HCT116 (cell line): Measurements from ENCODE around the gene TPX2. TPM values are rescaled to one million over a fixed set of nuclear protein-coding genes. Genes with fewer than 3 reads are reported as not detected.

Experiments
- ATAC-seq: fragments of 200-7000 bp; cut with Tn5 transposase; 2 replicates; pipeline ENCODE4 v1.9.1; 2020; ENCODE audit warnings: mild to moderate bottlenecking, moderate library complexity
- BruUV-seq: library from RNA; stranded (reverse); fragments of 400-500 nt; replicated peaks from 2 replicates; lab custom pipeline; 2021; lab: Mats Ljungman, UMichigan
- CTCF ChIA-PET: fragments of 300-600 bp; sonication (Branson Sonifier 250); formaldehyde crosslinking; loops from one replicate; lab custom pipeline; 2021; ENCODE audit warnings: antibody characterized with exemption; lab: Charles Lee
- POLR2A ChIA-PET: fragments of 300-600, 350-600 bp; sonication (Branson Sonifier 250); formaldehyde crosslinking; loops from one replicate; lab custom pipeline; 2021; ENCODE audit warnings: antibody characterized with exemption; lab: Charles Lee
- RAD21 ChIA-PET, 2 experiments: fragments of 300-600 bp; sonication (Branson Sonifier 250); formaldehyde crosslinking; loops; one replicate each; lab custom pipeline; 2023; ENCODE audit warnings: low total read pairs in 2 of 2; ENCODE audit not compliant: uncharacterized antibody in 2 of 2, unreplicated experiment in 2 of 2, low non-redundant PET in 1 of 2; lab: Charles Lee
- DNase-seq: peaks from one replicate; pipeline ENCODE4 v3.0.0-alpha.2; 2010; ENCODE audit warnings: low read depth, low spot score
- H2AFZ ChIP-seq: fragments of 200-600 bp; shearing (Covaris generic), sonication (generic); 2 replicates; pipeline ENCODE4 v1.6.1; 2017; ENCODE audit warnings: low read depth, mixed run types, mixed read lengths, antibody characterized with exemption, low read length; ENCODE audit not compliant: poor library complexity, severe bottlenecking
- H3K27ac ChIP-seq: 2 replicates; pipeline ENCODE4 v1.5.1; 2012; ENCODE audit warnings: low read depth, low read length
- H3K27me3 ChIP-seq: fragments of 200-600 bp; sonication (generic); 2 replicates; pipeline ENCODE4 v1.6.1; 2016; ENCODE audit warnings: mixed run types, low read length, mixed read lengths; ENCODE audit not compliant: insufficient read depth
- H3K36me3 ChIP-seq, 2 experiments: fragments of 200-500 bp in 1 of 2; fragments of 200-600 bp in 1 of 2; sonication (Bioruptor generic) in 1 of 2; sonication (generic) in 1 of 2; 2 replicates each; pipeline versions ENCODE4 v1.5.1 to v1.6.1; 2014 to 2016; ENCODE audit warnings: low read length in 2 of 2, inconsistent platforms in 1 of 2, mixed read lengths in 1 of 2, mixed run types in 1 of 2; ENCODE audit not compliant: insufficient read depth in 2 of 2, control insufficient read depth in 1 of 2
- H3K4me1 ChIP-seq, 2 experiments: fragments of 200-600 bp in 1 of 2; sonication (generic) in 1 of 2; 2 replicates each; pipeline versions ENCODE4 v1.5.1 to v1.6.1; 2012 to 2017; ENCODE audit warnings: low read length in 2 of 2, inconsistent platforms in 1 of 2, mild to moderate bottlenecking in 1 of 2, mixed read lengths in 1 of 2, mixed run types in 1 of 2, moderate library complexity in 1 of 2; ENCODE audit not compliant: insufficient read depth in 2 of 2, control insufficient read depth in 1 of 2
- H3K4me2 ChIP-seq: fragments of 200-600 bp; sonication (generic); 2 replicates; pipeline ENCODE4 v1.6.1; 2017; ENCODE audit warnings: mixed run types, low read length, mixed read lengths
- H3K4me3 ChIP-seq, 2 experiments: fragments of 200-600 bp in 1 of 2; sonication (generic) in 1 of 2; replicated peaks in 1 of 2; 2 replicates each; pipeline ENCODE4 v1.5.1; 2011 to 2016; ENCODE audit warnings: low read length in 2 of 2, control low read depth in 1 of 2, low read depth in 1 of 2, mild to moderate bottlenecking in 1 of 2, mixed read lengths in 1 of 2, mixed run types in 1 of 2
- H3K79me2 ChIP-seq: fragments of 200-600 bp; sonication (generic); 2 replicates; pipeline ENCODE4 v1.6.1; 2017; ENCODE audit warnings: mild to moderate bottlenecking, mixed run types, low read length, moderate library complexity, mixed read lengths; ENCODE audit not compliant: insufficient read depth
- H3K9ac ChIP-seq: fragments of 200-600 bp; sonication (generic); 2 replicates; pipeline ENCODE4 v1.6.1; 2016; ENCODE audit warnings: low read length, mixed read lengths
- H3K9me2 ChIP-seq: fragments of 200-600 bp; sonication (generic), shearing (Covaris generic); 2 replicates; pipeline ENCODE4 v1.6.1; 2017; ENCODE audit warnings: mixed run types, mild to moderate bottlenecking, moderate library complexity; ENCODE audit not compliant: insufficient read depth
- H3K9me3 ChIP-seq, 2 experiments: fragments of 200-500 bp in 1 of 2; fragments of 200-600 bp in 1 of 2; sonication (Bioruptor generic) in 1 of 2; sonication (generic) in 1 of 2; 2 replicates each; pipeline ENCODE4 v1.6.1; 2014 to 2017; ENCODE audit warnings: low read length in 2 of 2, mixed read lengths in 2 of 2, inconsistent platforms in 1 of 2, low read depth in 1 of 2, mild to moderate bottlenecking in 1 of 2, mixed run types in 1 of 2, moderate library complexity in 1 of 2; ENCODE audit not compliant: control insufficient read depth in 1 of 2, insufficient read depth in 1 of 2
- H4K20me1 ChIP-seq: fragments of 200-600 bp; sonication (generic), shearing (Covaris generic); 2 replicates; pipeline ENCODE4 v1.6.1; 2017; ENCODE audit warnings: mixed run types, mild to moderate bottlenecking, moderate library complexity; ENCODE audit not compliant: insufficient read depth
- ATF3 ChIP-seq: IDR thresholded peaks from 2 replicates; pipeline ENCODE4 v1.6.1; 2012
- CBX3 ChIP-seq: IDR thresholded peaks from 2 replicates; pipeline ENCODE4 v1.6.1; 2012; ENCODE audit warnings: low read depth
- CEBPB ChIP-seq: IDR thresholded peaks from 2 replicates; pipeline ENCODE4 v1.6.1; 2012; ENCODE audit warnings: low read depth
- EGR1 ChIP-seq: IDR thresholded peaks from 2 replicates; pipeline ENCODE4 v1.6.1; 2012; ENCODE audit warnings: low read depth
- ELF1 ChIP-seq: IDR thresholded peaks from 2 replicates; pipeline ENCODE4 v1.6.1; 2012; ENCODE audit warnings: low read depth, borderline replicate concordance
- EZH2phosphoT487 ChIP-seq: fragments of 200-600 bp; IDR thresholded peaks from 2 replicates; pipeline ENCODE4 v1.6.1; 2018; ENCODE audit warnings: antibody characterized with exemption, borderline replicate concordance
- FOSL1 ChIP-seq: IDR thresholded peaks from 2 replicates; pipeline ENCODE4 v1.6.1; 2012; ENCODE audit warnings: low read depth
- JUND ChIP-seq: IDR thresholded peaks from 2 replicates; pipeline ENCODE4 v1.6.1; 2012
- MAX ChIP-seq: IDR thresholded peaks from 2 replicates; pipeline ENCODE4 v1.6.1; 2012
- POLR2A ChIP-seq: IDR thresholded peaks from 2 replicates; pipeline ENCODE4 v1.7.0; 2011; ENCODE audit warnings: borderline replicate concordance; ENCODE audit not compliant: insufficient read depth, insufficient read length; ENCODE audit errors: extremely low read depth
- POLR2AphosphoS5 ChIP-seq: IDR thresholded peaks from 2 replicates; pipeline ENCODE4 v1.6.1; 2011; ENCODE audit warnings: mild to moderate bottlenecking, low read depth, low read length, moderate library complexity
- RAD21 ChIP-seq: IDR thresholded peaks from 2 replicates; pipeline ENCODE4 v1.6.1; 2012; ENCODE audit warnings: low read depth, mild to moderate bottlenecking
- SIN3A ChIP-seq: IDR thresholded peaks from 2 replicates; pipeline ENCODE4 v1.6.1; 2012; ENCODE audit warnings: low read depth
- SP1 ChIP-seq: IDR thresholded peaks from 2 replicates; pipeline ENCODE4 v1.6.1; 2012; ENCODE audit warnings: low read depth
- SRF ChIP-seq: IDR thresholded peaks from 2 replicates; pipeline ENCODE4 v1.6.1; 2012; ENCODE audit warnings: low read depth
- TCF7L2 ChIP-seq: IDR thresholded peaks from 2 replicates; pipeline ENCODE4 v1.7.0; 2011; ENCODE audit warnings: borderline replicate concordance, inconsistent platforms; ENCODE audit not compliant: insufficient read depth, insufficient read length; ENCODE audit errors: extremely low read depth
- ZFX ChIP-seq: fragments of 450-650 bp; IDR thresholded peaks from 2 replicates; pipeline ENCODE4 v1.6.1; 2017
- ZNF274 ChIP-seq: fragments of 200-500 bp; sonication (Bioruptor generic); IDR thresholded peaks from 2 replicates; pipeline ENCODE4 v1.6.1; 2014; ENCODE audit warnings: mild to moderate bottlenecking, low read depth, low read length, inconsistent platforms
- intact Hi-C: fragments of 100-400 bp; cut with micrococcal nuclease; formaldehyde crosslinking; loops from 2 replicates; pipeline ENCODE4 v1.10.0; 2022
- total RNA-seq: library from RNA; stranded (reverse); gene quantifications from one replicate; pipeline ENCODE4 v1.2.1, GENCODE V29; 2021; ENCODE audit not compliant: unreplicated experiment
- TF ChIP-seq, protein P1 (sequence below), 3 experiments: fragments of 200-600 bp in 1 of 3; sonication (generic) in 1 of 3; IDR thresholded peaks in 2 of 3; conservative IDR thresholded peaks in 1 of 3; 2 replicates each; pipeline ENCODE4 v1.5.1; 2012 to 2017; ENCODE audit warnings: low read depth in 2 of 3, low read length in 2 of 3, antibody characterized with exemption in 1 of 3, borderline replicate concordance in 1 of 3, control low read depth in 1 of 3, mild to moderate bottlenecking in 1 of 3, mixed read lengths in 1 of 3, mixed run types in 1 of 3, moderate library complexity in 1 of 3; ENCODE audit not compliant: insufficient read depth in 1 of 3

Gene TPX2
- total RNA-seq, 1 experiment from 2014 or later: 163 TPM

- Histone ChIP-seq H3K4me3 (no peak overlapping the region), H3K27me3 (no peaks in the 10 kb centered on the region), H4K20me1 (no peaks in the 10 kb centered on the region), H2AFZ (no peak overlapping the region), H3K9ac (no peak overlapping the region), H3K9me3 (no peaks in the 10 kb centered on the region), H3K4me2 (no peak overlapping the region), H3K27ac (no peak overlapping the region), H3K36me3 (no peaks in the 10 kb centered on the region), H3K9me2 (no peaks in the 10 kb centered on the region), H3K4me1 (peaks cover 31 to 64% of the 10 kb centered on the region in 2 experiments), H3K79me2 (no peaks in the 10 kb centered on the region)
- no TSS peak for BruUV-seq
- RAD21 ChIA-PET: no interaction called here
- CTCF ChIA-PET: interaction anchor here (0.8 to 3.4 kb wide), 5 partner anchors 9 to 193 kb away, joined by 3 to 20 read pairs (median 4); no protein-coding TSS in a partner anchor
- DNase-seq: no peak
- no peak for ATAC-seq
- TF ChIP-seq EGR1 (no peak), MAX (no peak), POLR2AphosphoS5 (no peak), ZFX (no peak), TCF7L2 (no peak), ZNF274 (no peak), ELF1 (no peak), RAD21 (no peak)
- POLR2A ChIA-PET: interaction anchor here (1.1 kb wide), 1 partner anchor 16 kb away, joined by 4 read pairs; no protein-coding TSS in a partner anchor
- intact Hi-C loops: no loop called here
Observed at GRCh38 chr20:31838646-31839292, 99.7 kb downstream of the TPX2 start.

- H3K4me3 ChIP-seq: no peak overlapping the region
- H3K4me1 ChIP-seq: peaks cover 31 to 64% of the 10 kb centered on the region in 2 experiments
- H3K79me2 ChIP-seq: no peaks in the 10 kb centered on the region
- H2AFZ ChIP-seq: no peak overlapping the region
- no TSS peak for BruUV-seq
- DNase-seq (no peak), ATAC-seq (no peak)
- H3K36me3 ChIP-seq: no peaks in the 10 kb centered on the region
- H3K9me3 ChIP-seq: no peaks in the 10 kb centered on the region
- CTCF ChIA-PET: no interaction called here
- H3K9ac ChIP-seq: no peak overlapping the region
- POLR2A ChIA-PET: no interaction called here
- no peaks in the 10 kb centered on the region for H4K20me1 ChIP-seq
- H3K27me3 ChIP-seq: no peaks in the 10 kb centered on the region
- intact Hi-C loops: no loop called here
- H3K9me2 ChIP-seq: no peaks in the 10 kb centered on the region
- RAD21 ChIA-PET: no interaction called here
- H3K27ac ChIP-seq: no peak overlapping the region
- H3K4me2 ChIP-seq: no peak overlapping the region
- no peak for TF ChIP-seq TCF7L2
- TF ChIP-seq ZFX: no peak
- TF ChIP-seq CBX3: no peak
- no peak for TF ChIP-seq ZNF274
- no peak for TF ChIP-seq EZH2phosphoT487
- TF ChIP-seq CEBPB: no peak
- no peak for TF ChIP-seq FOSL1
- TF ChIP-seq, protein P1, sequence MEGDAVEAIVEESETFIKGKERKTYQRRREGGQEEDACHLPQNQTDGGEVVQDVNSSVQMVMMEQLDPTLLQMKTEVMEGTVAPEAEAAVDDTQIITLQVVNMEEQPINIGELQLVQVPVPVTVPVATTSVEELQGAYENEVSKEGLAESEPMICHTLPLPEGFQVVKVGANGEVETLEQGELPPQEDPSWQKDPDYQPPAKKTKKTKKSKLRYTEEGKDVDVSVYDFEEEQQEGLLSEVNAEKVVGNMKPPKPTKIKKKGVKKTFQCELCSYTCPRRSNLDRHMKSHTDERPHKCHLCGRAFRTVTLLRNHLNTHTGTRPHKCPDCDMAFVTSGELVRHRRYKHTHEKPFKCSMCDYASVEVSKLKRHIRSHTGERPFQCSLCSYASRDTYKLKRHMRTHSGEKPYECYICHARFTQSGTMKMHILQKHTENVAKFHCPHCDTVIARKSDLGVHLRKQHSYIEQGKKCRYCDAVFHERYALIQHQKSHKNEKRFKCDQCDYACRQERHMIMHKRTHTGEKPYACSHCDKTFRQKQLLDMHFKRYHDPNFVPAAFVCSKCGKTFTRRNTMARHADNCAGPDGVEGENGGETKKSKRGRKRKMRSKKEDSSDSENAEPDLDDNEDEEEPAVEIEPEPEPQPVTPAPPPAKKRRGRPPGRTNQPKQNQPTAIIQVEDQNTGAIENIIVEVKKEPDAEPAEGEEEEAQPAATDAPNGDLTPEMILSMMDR (IDR thresholded peaks at IDR 0.05 in 2 of 3, conservative IDR thresholded peaks at IDR 0.05 in 1 of 3; ENCODE audit: borderline replicate concordance in 1 of 3, insufficient read depth in 1 of 3, low read depth in 2 of 3, low read length in 2 of 3): no peak
- TF ChIP-seq SRF: no peak
- no peak for TF ChIP-seq EGR1
- TF ChIP-seq SP1: no peak
- no peak for TF ChIP-seq ATF3
- TF ChIP-seq JUND: no peak
- no peak for TF ChIP-seq POLR2A
- no peak for TF ChIP-seq SIN3A
Observed at GRCh38 chr20:31839782-31840487, 100.8 kb downstream of the TPX2 start.
